Osteoblast (primary cell): ENCODE data around the gene SOWAHC. TPM values are rescaled to one million over a fixed set of nuclear protein-coding genes. Genes with fewer than 3 reads are reported as not detected.

Source experiments
- DNase-seq: peaks from one replicate; pipeline ENCODE4 v3.0.0; 2011; ENCODE audit warnings: low spot score, mixed read lengths; ENCODE audit not compliant: insufficient read length; ENCODE audit errors: missing footprints
- H2AFZ ChIP-seq: 2 replicates; pipeline ENCODE4 v1.6.0; 2011; ENCODE audit warnings: mild to moderate bottlenecking, low read length
- H3K27ac ChIP-seq: 2 replicates; pipeline ENCODE4 v1.5.1; 2011; ENCODE audit warnings: mild to moderate bottlenecking, low read depth, low read length, moderate library complexity
- H3K27me3 ChIP-seq: 2 replicates; pipeline ENCODE4 v1.6.0; 2012; ENCODE audit warnings: mild to moderate bottlenecking, control low read depth, inconsistent platforms, low read length, moderate library complexity; ENCODE audit not compliant: insufficient read depth
- H3K36me3 ChIP-seq: 2 replicates; pipeline ENCODE4 v1.5.1; 2011; ENCODE audit warnings: mild to moderate bottlenecking, low read length, control low read depth, moderate library complexity; ENCODE audit not compliant: insufficient read depth
- H3K4me1 ChIP-seq: 2 replicates; pipeline ENCODE4 v1.5.1; 2011; ENCODE audit warnings: mild to moderate bottlenecking, low read length, control low read depth, moderate library complexity; ENCODE audit not compliant: insufficient read depth
- H3K4me2 ChIP-seq: 2 replicates; pipeline ENCODE4 v1.6.0; 2011; ENCODE audit warnings: mild to moderate bottlenecking, low read length; ENCODE audit not compliant: insufficient read depth
- H3K4me3 ChIP-seq: fragments of 200-600 bp; sonication (generic); 3 replicates; pipeline ENCODE4 v1.5.1; 2012; ENCODE audit warnings: mild to moderate bottlenecking, low read length, inconsistent platforms; ENCODE audit not compliant: insufficient read depth
- H3K79me2 ChIP-seq: 2 replicates; pipeline ENCODE4 v1.6.0; 2012; ENCODE audit warnings: mild to moderate bottlenecking, low read length, control low read depth, inconsistent platforms; ENCODE audit not compliant: insufficient read depth
- H3K9me3 ChIP-seq: 2 replicates; pipeline ENCODE4 v1.5.1; 2011; ENCODE audit warnings: low read depth, low read length, control low read depth
- H4K20me1 ChIP-seq: 2 replicates; pipeline ENCODE4 v1.6.0; 2012; ENCODE audit warnings: mild to moderate bottlenecking, low read length, control low read depth; ENCODE audit not compliant: insufficient read depth
- total RNA-seq: library from RNA; depleted of rRNA; stranded (reverse); fragments of >200 nt; gene quantifications from 2 replicates; pipeline ENCODE4 v1.2.3, GENCODE V29; 2012
- TF ChIP-seq, protein P1 (sequence below): IDR thresholded peaks from 2 replicates; pipeline ENCODE4 v1.5.1; 2011; ENCODE audit warnings: mild to moderate bottlenecking, low read depth, low read length, moderate library complexity; ENCODE audit errors: extremely low read depth

The SOWAHC gene
- total RNA-seq, 1 donor = 17.7 TPM

DNA sequence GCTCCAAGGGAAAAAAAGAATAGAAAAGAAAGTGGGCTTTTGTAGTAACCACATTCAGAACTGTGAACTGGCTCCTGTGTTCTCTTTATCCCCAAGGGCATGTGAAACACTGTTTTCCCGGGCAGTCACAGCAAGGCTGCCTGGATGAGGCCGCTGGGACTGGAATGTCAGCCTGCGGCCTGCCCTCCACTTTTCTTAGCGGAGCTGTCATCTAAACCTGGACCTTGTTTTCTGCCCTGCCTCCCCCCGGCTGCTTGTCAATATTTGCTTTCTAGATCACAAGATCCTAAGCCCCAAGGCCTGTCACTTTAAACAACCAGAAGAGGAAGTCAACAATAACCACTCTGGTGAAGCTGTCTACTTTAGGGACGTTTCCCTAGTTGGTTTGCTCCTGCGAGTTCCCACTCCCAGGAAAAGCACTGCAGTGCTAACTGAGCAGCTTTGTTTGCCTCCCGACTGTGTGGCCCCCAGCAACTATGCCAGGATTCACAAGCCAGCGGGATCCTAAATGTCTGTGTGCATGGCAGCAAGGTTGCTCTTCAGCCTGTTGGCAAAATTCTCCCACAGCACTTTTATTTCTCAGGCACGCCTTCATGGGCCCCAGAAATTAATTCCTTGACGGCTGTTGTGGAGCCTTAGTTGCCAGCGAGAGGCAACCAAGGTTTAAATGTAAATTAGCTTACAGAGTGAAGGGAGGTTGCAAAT is 30.6 kb downstream of the SOWAHC start:
- DNase-seq = no peak
- H3K27me3 ChIP-seq = no peaks in the 10 kb centered on the region
- TF ChIP-seq, protein P1, sequence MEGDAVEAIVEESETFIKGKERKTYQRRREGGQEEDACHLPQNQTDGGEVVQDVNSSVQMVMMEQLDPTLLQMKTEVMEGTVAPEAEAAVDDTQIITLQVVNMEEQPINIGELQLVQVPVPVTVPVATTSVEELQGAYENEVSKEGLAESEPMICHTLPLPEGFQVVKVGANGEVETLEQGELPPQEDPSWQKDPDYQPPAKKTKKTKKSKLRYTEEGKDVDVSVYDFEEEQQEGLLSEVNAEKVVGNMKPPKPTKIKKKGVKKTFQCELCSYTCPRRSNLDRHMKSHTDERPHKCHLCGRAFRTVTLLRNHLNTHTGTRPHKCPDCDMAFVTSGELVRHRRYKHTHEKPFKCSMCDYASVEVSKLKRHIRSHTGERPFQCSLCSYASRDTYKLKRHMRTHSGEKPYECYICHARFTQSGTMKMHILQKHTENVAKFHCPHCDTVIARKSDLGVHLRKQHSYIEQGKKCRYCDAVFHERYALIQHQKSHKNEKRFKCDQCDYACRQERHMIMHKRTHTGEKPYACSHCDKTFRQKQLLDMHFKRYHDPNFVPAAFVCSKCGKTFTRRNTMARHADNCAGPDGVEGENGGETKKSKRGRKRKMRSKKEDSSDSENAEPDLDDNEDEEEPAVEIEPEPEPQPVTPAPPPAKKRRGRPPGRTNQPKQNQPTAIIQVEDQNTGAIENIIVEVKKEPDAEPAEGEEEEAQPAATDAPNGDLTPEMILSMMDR = no peak
- no peaks in the 10 kb centered on the region for H4K20me1 ChIP-seq
- no peaks in the 10 kb centered on the region for H3K36me3 ChIP-seq
- peak overlapping the region; percentile 56 for H3K27ac ChIP-seq
- H3K9me3 ChIP-seq = no peaks in the 10 kb centered on the region
- H3K79me2 ChIP-seq = no peaks in the 10 kb centered on the region
- H2AFZ ChIP-seq = peak overlapping the region; percentile 61
- no peak overlapping the region for H3K4me3 ChIP-seq
- peaks cover 22% of the 10 kb centered on the region for H3K4me1 ChIP-seq
- H3K4me2 ChIP-seq = peak overlapping the region; percentile 40

DNA sequence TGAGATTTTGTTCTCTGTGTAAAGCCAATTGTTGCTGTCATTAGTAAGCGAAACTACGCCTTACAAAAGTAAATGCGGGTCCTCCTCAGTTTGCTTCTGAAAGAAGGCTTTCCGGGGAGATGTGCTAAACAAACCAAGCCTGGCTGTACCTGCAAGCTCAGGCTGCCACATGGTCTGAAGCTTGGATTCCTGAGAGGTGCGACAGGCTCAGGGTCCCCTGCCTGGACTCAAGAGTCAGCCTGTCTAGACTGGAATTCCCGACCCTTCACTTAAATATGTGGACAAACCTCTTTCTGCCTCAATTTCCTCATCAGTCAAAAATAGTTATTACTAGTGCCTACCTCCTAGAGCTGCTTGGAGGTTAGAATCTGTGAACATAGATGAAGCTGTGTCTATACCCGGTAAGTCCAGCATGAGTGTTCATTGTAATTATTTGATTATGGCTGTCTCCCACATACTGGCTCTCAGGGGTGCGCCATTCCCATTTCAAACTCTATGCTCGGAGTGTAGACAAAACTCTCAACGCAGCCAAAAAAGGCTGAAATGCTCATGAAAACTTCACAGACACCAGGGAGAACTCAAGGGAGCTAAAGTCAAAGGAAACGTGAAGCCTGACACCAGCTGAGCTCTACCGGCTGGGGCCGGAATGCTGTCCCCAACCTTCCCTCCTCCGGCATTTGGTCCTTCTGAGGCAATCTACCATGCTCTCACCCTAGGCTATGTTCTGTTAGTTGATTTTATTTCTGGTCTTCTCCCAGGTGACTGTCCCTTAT is 31.4 kb downstream of the SOWAHC start:
- Histone ChIP-seq H3K79me2 (no peaks in the 10 kb centered on the region), H3K27ac (no peak overlapping the region), H3K4me2 (no peak overlapping the region), H3K36me3 (no peaks in the 10 kb centered on the region), H3K4me3 (no peak overlapping the region), H3K9me3 (no peaks in the 10 kb centered on the region), H3K4me1 (peaks cover 22% of the 10 kb centered on the region), H4K20me1 (no peaks in the 10 kb centered on the region), H2AFZ (no peak overlapping the region), H3K27me3 (no peaks in the 10 kb centered on the region)
- DNase-seq = no peak
- TF ChIP-seq, protein P1 = no peak

DNA sequence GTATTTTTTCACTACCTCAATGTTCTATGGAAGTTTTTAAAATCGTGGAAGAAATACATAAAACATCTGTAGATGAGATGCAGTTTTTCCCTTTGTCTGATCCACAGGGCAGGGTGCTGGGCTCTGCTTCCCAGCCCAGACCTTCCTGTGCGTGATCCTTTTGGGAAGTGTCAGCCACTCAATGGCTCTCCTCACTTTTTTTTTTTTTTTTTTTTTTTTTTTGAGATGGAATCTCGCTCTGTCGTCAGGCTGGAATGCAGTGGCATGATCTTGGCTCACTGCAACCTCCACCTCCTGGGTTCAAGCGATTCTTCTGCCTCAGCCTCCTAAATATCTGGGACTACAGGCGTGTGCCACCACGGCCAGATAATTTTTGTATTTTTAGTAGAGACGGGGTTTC is 32.8 kb downstream of the SOWAHC start:
- Histone ChIP-seq H4K20me1 (no peaks in the 10 kb centered on the region), H3K27me3 (no peaks in the 10 kb centered on the region), H3K4me2 (no peak overlapping the region), H3K36me3 (no peaks in the 10 kb centered on the region), H3K27ac (peak overlapping the region; percentile 73), H3K9me3 (no peaks in the 10 kb centered on the region), H3K4me3 (no peak overlapping the region), H3K79me2 (no peaks in the 10 kb centered on the region), H2AFZ (no peak overlapping the region), H3K4me1 (peaks cover 22% of the 10 kb centered on the region)
- TF ChIP-seq, protein P1 = no peak
- no peak for DNase-seq

DNA sequence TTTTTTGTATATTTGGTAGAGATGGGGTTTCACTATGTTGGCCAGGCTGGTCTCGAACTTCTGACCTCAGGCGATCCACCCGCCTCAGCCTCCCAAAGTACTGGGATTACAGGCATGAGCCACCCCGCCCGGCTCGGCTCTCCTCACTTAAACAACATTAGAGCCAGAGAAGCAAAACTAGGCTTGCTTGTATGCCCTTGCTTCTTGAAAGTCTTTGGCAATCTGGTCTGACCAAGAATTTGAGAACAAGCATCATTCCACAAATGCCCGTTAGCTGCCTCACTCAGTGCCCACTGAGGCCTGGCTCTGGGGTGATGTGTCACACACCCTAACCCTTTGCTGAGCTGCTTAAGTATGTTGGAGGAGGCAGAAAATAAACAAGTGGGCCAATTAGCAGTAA is 33.5 kb downstream of the SOWAHC start:
- H3K27ac ChIP-seq = peak overlapping the region; percentile 73
- DNase-seq = peak; percentile 88
- H4K20me1 ChIP-seq = no peaks in the 10 kb centered on the region
- TF ChIP-seq, protein P1 = no peak
- H3K27me3 ChIP-seq = no peaks in the 10 kb centered on the region
- H3K4me3 ChIP-seq = peak overlapping the region; percentile 30
- H3K36me3 ChIP-seq = no peaks in the 10 kb centered on the region
- peak overlapping the region; percentile 75 for H3K4me2 ChIP-seq
- H3K79me2 ChIP-seq = no peaks in the 10 kb centered on the region
- peaks cover 22% of the 10 kb centered on the region for H3K4me1 ChIP-seq
- H2AFZ ChIP-seq = peak overlapping the region; percentile 66
- H3K9me3 ChIP-seq = no peaks in the 10 kb centered on the region
